Smooth muscle cell (in vitro differentiated cells): ENCODE results near the gene SF3A2. TPM values are rescaled to one million over a fixed set of nuclear protein-coding genes. Genes with fewer than 3 reads are reported as not detected.

Experiments
- DNase-seq: peaks from one replicate; lab custom pipeline; 2025; ENCODE audit not compliant: unreplicated experiment; lab: John Stamatoyannopoulos, UW
- H2AFZ ChIP-seq: fragments of 200-600 bp; sonication (generic); 2 replicates; pipeline ENCODE4 v1.6.0; 2016; ENCODE audit warnings: antibody characterized with exemption, low read depth, mild to moderate bottlenecking
- H3F3A ChIP-seq: fragments of 200-600 bp; sonication (generic); 2 replicates; pipeline ENCODE4 v1.6.0; 2017; ENCODE audit warnings: antibody characterized with exemption, low read depth
- H3K27ac ChIP-seq: fragments of 200-600 bp; sonication (generic); 2 replicates; pipeline ENCODE4 v1.5.1; 2016; ENCODE audit warnings: low read depth, mild to moderate bottlenecking
- H3K27me3 ChIP-seq: fragments of 200-600 bp; sonication (generic); 2 replicates; pipeline ENCODE4 v1.6.1; 2016; ENCODE audit warnings: low read depth, mild to moderate bottlenecking
- H3K36me3 ChIP-seq: fragments of 200-600 bp; sonication (generic); 2 replicates; pipeline ENCODE4 v1.5.1; 2016; ENCODE audit warnings: low read depth
- H3K4me1 ChIP-seq: fragments of 200-600 bp; sonication (generic); 2 replicates; pipeline ENCODE4 v1.5.1; 2016; ENCODE audit warnings: low read depth
- H3K4me2 ChIP-seq: fragments of 200-600 bp; sonication (generic); 2 replicates; pipeline ENCODE4 v1.6.0; 2016; ENCODE audit warnings: mild to moderate bottlenecking
- H3K4me3 ChIP-seq: fragments of 200-600 bp; sonication (generic); 2 replicates; pipeline ENCODE4 v1.5.1; 2016; ENCODE audit warnings: mild to moderate bottlenecking
- H3K79me2 ChIP-seq: fragments of 200-600 bp; sonication (generic); 2 replicates; pipeline ENCODE4 v1.6.0; 2016; ENCODE audit warnings: low read depth, mild to moderate bottlenecking
- H3K9ac ChIP-seq: fragments of 200-600 bp; sonication (generic); 2 replicates; pipeline ENCODE4 v1.6.0; 2016; ENCODE audit warnings: low read depth
- H3K9me3 ChIP-seq: fragments of 200-600 bp; sonication (generic); replicated peaks from 2 replicates; pipeline ENCODE4 v1.5.1; 2016; ENCODE audit warnings: low read depth
- H4K20me1 ChIP-seq: fragments of 200-600 bp; sonication (generic); 2 replicates; pipeline ENCODE4 v1.6.0; 2016; ENCODE audit warnings: low read depth
- whole genome bisulfite sequencing: methylation state at CpG from one replicate; pipeline ENCODE4 v1.1.7; 2016; ENCODE audit warnings: low lambda C conversion rate; 5-methylcytosine and 5-hydroxymethylcytosine counted together
- polyA plus RNA-seq: library from polyadenylated mRNA; unstranded; fragments of >200 nt; fragmentation: Nextera tagmentation; extraction: Ambion mirVana; gene quantifications from 2 replicates; pipeline ENCODE4 v1.2.1, GENCODE V29; 2016
- total RNA-seq: library from RNA; depleted of rRNA; stranded (reverse); fragments of >200 nt; gene quantifications from 2 replicates; pipeline ENCODE4 v1.2.3, GENCODE V29; 2014
- TF ChIP-seq, protein P1 (sequence below): fragments of 200-600 bp; sonication (generic); IDR thresholded peaks from 2 replicates; pipeline ENCODE4 v1.5.1; 2017; ENCODE audit warnings: borderline replicate concordance, mild to moderate bottlenecking, antibody characterized with exemption; ENCODE audit not compliant: insufficient read depth, poor library complexity, severe bottlenecking

The SF3A2 gene
- total and polyA plus RNA-seq, 2 experiments from 2014 or later = 28.5 to 63.0 TPM

DNA sequence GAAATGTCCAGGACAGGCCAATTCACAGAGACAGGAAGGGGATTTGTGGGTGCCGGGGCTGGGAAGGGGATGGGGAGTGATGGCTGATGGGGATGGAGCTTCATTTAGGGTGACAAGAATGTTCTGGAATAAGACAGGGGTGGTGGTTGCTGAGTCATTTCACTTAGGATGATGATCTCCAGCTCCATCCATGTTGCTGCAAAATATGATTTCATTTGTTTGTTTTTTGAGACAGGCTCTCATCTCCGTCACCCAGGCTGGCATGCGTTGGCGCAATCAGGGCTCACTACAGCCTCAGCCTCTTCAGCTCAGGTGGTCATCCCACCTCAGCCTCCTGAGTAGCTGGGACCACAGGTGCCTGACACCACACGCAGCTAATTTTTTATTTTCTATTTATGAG lies 22.7 kb downstream of the SF3A2 start:
- WGBS = 87% methylated on average over 5 of the region's 5 CpGs
- no peak for DNase-seq

DNA sequence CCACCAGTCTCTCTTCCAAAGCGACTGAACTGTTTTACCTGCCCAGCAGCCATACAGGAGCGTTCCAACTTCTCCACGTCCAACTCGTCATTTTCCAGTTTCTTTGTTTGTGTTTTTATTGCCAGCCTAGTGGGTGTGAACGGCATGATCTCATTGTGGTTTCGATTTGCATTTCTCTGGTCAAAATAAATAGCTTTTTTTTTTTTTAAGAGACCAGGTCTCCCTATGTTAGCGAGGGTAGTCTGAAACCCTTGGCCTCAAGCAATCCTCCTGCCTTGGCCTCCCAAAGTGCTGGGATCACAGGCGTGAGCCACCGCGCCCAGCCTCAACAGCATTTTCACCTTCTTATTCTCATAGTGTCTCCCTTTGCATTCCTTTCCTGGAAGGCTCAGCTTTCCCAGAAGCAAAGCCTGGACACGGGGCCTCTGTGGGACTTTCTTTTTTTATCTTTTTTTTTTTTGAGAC lies 23.7 kb downstream of the SF3A2 start:
- Histone ChIP-seq H3K4me3 (no peak overlapping the region), H3K79me2 (no peaks in the 10 kb centered on the region), H2AFZ (no peak overlapping the region), H3K27me3 (no peaks in the 10 kb centered on the region), H4K20me1 (no peaks in the 10 kb centered on the region), H3K4me2 (no peak overlapping the region), H3K36me3 (no peaks in the 10 kb centered on the region), H3K9ac (no peak overlapping the region), H3K4me1 (no peaks in the 10 kb centered on the region), H3F3A (no peaks in the 10 kb centered on the region), H3K9me3 (no peaks in the 10 kb centered on the region), H3K27ac (no peak overlapping the region)
- 83% methylated on average over 11 of the region's 11 CpGs for WGBS
- no peak for DNase-seq
- TF ChIP-seq, protein P1, sequence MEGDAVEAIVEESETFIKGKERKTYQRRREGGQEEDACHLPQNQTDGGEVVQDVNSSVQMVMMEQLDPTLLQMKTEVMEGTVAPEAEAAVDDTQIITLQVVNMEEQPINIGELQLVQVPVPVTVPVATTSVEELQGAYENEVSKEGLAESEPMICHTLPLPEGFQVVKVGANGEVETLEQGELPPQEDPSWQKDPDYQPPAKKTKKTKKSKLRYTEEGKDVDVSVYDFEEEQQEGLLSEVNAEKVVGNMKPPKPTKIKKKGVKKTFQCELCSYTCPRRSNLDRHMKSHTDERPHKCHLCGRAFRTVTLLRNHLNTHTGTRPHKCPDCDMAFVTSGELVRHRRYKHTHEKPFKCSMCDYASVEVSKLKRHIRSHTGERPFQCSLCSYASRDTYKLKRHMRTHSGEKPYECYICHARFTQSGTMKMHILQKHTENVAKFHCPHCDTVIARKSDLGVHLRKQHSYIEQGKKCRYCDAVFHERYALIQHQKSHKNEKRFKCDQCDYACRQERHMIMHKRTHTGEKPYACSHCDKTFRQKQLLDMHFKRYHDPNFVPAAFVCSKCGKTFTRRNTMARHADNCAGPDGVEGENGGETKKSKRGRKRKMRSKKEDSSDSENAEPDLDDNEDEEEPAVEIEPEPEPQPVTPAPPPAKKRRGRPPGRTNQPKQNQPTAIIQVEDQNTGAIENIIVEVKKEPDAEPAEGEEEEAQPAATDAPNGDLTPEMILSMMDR = no peak

More for the DNA sequence above, 22.7 kb downstream of the SF3A2 start:
- no peak overlapping the region for H3K27ac ChIP-seq
- H3K9me3 ChIP-seq = no peaks in the 10 kb centered on the region
- no peak overlapping the region for H3K4me2 ChIP-seq
- TF ChIP-seq, protein P1 = no peak
- no peaks in the 10 kb centered on the region for H3K36me3 ChIP-seq
- H2AFZ ChIP-seq = no peak overlapping the region
- no peak overlapping the region for H3K4me3 ChIP-seq
- H3F3A ChIP-seq = no peaks in the 10 kb centered on the region
- H3K9ac ChIP-seq = no peak overlapping the region
- no peaks in the 10 kb centered on the region for H4K20me1 ChIP-seq
- no peaks in the 10 kb centered on the region for H3K4me1 ChIP-seq
- no peaks in the 10 kb centered on the region for H3K79me2 ChIP-seq
- no peaks in the 10 kb centered on the region for H3K27me3 ChIP-seq

- H3K27ac ChIP-seq = no peak overlapping the region
- H4K20me1 ChIP-seq = no peaks in the 10 kb centered on the region
- H2AFZ ChIP-seq = no peak overlapping the region
- no peaks in the 10 kb centered on the region for H3K4me1 ChIP-seq
- no peaks in the 10 kb centered on the region for H3K79me2 ChIP-seq
- no peak overlapping the region for H3K9ac ChIP-seq
- no peaks in the 10 kb centered on the region for H3K9me3 ChIP-seq
- TF ChIP-seq, protein P1 = peak; percentile 43
- no peak for DNase-seq
- H3K4me3 ChIP-seq = no peak overlapping the region
- no peak overlapping the region for H3K4me2 ChIP-seq
- WGBS = 71% methylated on average over 7 of the region's 7 CpGs
- H3K27me3 ChIP-seq = no peaks in the 10 kb centered on the region
- no peaks in the 10 kb centered on the region for H3K36me3 ChIP-seq
- no peaks in the 10 kb centered on the region for H3F3A ChIP-seq
Observed at GRCh38 chr19:2261438-2262172, 25.0 kb downstream of the SF3A2 start.
